GM18870 (cell line): ENCODE data around the gene SNX5.

Experiments used
- ATAC-seq: cut with Tn5 transposase; IDR thresholded peaks from one replicate; pipeline ENCODE4 v1.9.1; 2021; ENCODE audit warnings: moderate library complexity; ENCODE audit not compliant: unreplicated experiment

The SNX5 gene

GRCh38 chr20:17993546-17993945 lies 25.0 kb upstream of the SNX5 start:
- ATAC-seq = no peak

- no peak for ATAC-seq
Measured at GRCh38 chr20:17992847-17993513, 24.4 kb upstream of the SNX5 start.

DNA sequence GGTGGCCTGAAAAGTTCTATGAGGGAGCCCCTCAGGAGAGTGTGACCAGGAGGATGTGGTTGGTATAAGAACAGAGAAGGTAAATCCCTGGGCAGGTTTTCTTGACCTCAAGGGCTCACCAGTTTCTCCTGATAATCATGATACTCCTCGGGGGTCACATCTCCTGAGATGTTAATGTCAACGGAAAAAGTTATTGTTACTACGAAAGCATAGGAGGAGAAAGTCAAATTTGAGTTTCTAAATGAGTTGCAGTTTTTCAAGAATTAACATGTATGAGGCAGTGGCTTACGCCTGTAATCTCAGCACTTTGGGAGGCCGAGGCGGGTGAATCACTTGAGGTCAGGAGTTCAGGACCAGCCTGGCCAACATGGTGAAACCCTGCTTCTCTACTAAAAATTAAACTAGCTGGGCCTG lies 23.6 kb upstream of the SNX5 start:
- peak; percentile 49 for ATAC-seq

DNA sequence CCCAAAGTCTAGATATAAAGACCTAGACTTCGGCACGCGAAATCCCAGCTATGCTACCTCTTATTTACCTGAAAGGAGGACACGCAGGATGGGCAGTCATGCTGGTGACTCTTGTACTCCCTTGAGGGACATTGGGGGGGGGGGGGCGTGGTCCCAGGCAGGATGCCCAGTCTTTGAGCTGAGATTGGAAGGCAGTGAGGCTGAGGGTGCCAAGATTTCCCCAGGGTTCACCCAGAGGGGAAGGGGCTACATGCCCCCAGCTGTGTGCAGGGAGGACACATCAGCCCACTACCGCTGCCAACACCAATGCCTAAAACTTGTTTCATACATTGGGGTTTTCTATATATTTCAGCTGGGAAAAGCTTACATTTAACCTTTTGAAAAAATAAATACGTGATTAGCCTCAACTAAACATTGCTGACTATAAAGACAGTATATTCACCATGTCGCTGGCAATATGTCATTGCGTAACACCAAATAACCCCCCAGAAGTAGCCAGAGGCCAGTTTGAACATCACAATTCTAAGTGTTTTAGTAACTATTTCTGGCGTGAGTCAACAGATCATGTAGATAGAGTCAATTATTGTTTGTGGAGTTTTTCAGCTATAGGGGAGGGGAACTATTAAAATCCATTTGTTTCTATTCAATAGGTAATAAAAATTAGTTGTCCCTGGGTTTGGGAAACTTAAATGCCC lies 21.8 kb upstream of the SNX5 start:
- ATAC-seq = no peak

DNA sequence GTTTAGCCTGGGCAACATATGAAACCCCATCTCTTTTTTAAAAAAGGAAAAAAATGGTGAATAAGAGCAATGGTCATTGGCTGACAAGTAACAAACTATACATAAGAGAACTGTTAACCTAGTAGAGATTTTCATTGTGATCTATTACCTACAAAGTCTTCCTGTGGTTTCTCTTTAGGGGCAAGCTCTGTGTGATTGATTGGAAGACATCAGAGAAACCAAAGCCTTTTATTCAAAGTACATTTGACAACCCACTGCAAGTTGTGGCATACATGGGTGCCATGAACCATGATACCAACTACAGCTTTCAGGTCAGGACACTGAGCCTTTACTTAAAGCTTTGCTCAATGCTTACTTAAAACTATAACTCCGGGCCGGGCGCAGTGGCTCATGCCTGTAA lies 19.4 kb upstream of the SNX5 start:
- ATAC-seq = no peak

GRCh38 chr20:17985388-17986018 lies 16.9 kb upstream of the SNX5 start:
- no peak for ATAC-seq

- no peak for ATAC-seq
Measured at GRCh38 chr20:17976305-17976704, 7.7 kb upstream of the SNX5 start.

GRCh38 chr20:17972121-17972520 lies 3.5 kb upstream of the SNX5 start:
- ATAC-seq = no peak

DNA sequence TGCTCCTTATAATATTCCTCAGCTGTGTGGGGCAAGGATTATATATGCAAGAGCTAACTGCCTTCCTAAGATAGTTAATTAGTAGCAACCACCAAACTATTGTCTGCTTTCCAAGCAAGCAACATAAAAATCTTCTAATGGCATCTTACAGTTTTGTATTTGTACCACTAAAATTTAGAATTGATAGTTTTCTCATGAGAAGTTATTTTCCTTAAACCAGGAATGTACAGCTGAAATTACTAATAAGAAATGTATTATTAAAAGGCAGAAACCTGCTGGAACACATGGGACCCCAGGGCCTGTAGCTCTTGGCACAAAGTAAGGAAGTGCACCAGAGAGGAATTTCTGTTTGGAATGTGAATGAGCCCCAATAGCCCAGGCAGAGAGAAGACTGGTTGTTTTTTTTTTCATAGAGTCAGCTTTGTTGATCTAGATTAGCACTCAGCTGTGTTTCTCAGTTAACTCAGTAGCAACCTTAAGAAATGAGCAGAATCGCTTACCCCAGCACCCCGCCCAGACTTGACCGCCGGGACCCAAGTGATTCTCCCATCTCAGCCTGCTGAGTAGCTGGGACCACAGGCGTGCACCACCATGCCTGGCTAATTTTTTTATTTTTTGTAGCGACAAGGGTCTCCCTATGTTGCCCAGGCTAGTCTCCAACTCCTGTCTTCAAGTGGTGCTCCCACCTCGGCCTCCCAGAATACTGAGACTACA lies 2.9 kb upstream of the SNX5 start:
- no peak for ATAC-seq

- ATAC-seq = no peak
Measured at GRCh38 chr20:17969884-17970409, 1.4 kb upstream of the SNX5 start.

DNA sequence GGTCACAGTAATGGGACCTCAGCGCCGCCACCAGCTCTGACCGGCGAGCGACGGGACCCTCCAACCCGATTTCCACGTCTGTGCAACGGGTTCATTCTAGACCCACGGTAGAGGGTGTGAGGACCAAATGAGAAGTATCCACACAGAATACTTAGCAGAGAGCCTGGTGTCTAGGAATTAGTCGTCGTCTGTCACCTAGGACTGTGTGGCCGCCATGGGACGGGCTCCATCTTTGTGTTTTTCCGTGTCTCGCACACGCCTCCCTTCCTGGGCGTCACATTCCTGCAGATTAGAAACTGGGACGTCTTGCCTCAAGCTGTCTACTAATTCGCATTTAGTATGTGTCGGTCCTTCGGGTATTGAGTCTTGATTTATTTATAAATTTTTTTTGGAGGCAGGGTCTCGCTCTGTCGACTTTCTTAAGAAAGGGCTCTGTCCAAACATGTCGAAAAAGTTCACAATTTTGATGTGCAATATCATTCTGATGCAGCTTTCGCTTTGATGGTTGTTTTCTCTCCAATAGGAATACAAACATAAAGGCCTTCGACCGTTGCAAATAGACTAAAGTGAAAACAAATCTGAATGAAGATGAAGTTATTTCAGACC lies 787 bp upstream of the SNX5 start:
- peak; percentile 11 for ATAC-seq

DNA sequence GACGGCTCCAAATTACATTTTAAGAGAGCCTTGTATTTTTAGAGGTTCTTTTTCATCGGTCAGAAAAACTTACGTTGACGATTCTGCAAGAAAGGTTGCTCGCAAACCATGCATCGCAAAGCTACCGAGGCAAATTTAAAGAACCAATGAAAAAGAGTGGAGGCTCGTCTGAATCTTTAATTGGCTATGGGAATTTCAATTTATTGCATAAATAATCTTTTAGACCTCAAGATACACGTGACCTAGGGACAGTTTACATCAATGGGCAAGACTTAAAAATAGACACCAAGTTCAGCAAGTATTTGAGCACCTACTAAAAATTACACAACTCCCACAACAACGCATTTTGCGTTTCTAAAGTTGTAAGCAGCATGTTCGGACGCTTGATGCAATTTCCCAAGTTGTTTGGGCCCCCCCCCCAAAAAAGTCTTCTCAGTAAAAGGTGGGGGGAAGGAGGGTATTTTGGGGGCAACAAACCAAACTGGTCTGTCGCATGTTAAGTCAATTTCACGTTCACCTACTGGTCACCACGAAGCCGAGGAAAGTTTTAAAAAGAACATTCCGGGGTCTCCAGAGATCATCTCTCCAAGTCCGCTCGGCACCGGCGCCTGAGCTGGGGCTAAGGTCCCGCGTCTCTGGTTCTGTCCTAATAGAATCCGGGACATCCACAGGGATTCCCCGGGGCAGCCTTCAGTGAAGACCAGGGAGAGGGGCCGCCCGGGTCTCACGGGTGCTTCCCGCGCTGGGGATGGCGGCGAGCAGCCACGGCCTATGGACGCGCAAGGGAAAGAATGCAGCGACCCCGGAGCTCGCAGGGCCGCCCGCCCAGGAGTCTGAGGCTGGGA lies 851 bp downstream of the SNX5 start:
- no peak for ATAC-seq

- no peak for ATAC-seq
Measured at GRCh38 chr20:17966432-17967310, 1.9 kb downstream of the SNX5 start.

GRCh38 chr20:17965042-17965697 lies 3.4 kb downstream of the SNX5 start:
- no peak for ATAC-seq

DNA sequence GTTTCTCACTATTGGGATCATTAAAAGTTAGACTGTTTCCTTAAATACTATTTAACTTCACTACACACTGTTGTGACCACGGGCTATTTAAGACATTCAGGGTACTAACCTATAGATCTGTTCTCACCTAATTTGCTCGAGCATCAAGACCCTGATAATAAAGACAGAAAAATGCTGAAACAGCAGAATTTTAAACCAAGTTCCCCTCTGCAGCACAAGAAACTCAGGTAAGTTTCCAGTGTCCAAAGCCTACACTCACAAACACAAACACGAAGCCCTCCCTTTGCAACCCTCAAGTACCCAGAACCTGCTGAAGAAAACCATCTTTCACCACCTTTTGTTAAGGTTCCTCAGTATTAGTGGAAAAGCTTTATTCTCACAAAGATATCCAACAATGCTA lies 4.0 kb downstream of the SNX5 start:
- ATAC-seq = no peak

DNA sequence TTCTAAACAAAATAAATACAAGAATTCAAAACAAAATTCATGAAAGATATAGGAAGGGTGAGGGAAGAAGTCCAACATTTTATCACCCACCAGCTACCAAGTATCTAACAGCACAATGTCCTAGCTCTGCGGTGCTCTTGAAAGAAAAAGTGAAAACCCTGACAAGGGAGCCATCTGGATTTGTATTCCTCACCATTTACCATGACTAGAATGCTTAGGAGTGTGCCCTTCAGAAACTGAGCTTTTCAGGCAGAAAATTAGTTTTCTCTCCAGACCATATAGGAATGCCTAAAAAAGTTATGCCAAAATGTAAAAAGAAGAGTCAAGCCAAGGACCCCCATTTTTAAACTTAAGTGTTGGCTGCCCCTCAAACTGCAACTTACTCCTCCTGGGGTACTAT lies 4.5 kb downstream of the SNX5 start:
- no peak for ATAC-seq

GRCh38 chr20:17963114-17963897 lies 5.3 kb downstream of the SNX5 start:
- no peak for ATAC-seq

- ATAC-seq = no peak
Measured at GRCh38 chr20:17961587-17961940, 7.0 kb downstream of the SNX5 start.
